CD8-positive, alpha-beta memory T cell (primary cell): ENCODE measurements around the gene AFAP1. TPM values are rescaled to one million over a fixed set of nuclear protein-coding genes. Genes with fewer than 3 reads are reported as not detected.

Source experiments
- CTCF ChIA-PET: fragments of 350-600 bp; sonication (Branson Sonifier 250); formaldehyde crosslinking; loops from one replicate; lab custom pipeline; 2021; ENCODE audit warnings: antibody characterized with exemption; lab: Charles Lee
- POLR2A ChIA-PET: fragments of 350-600 bp; sonication (Branson Sonifier 250); formaldehyde crosslinking; loops from one replicate; lab custom pipeline; 2021; ENCODE audit warnings: antibody characterized with exemption; lab: Charles Lee
- DNase-seq, 5 donors: peaks; one replicate each; pipeline versions ENCODE4 v3.0.0 to v3.0.0-alpha.2; 2020 to 2022; ENCODE audit warnings: mixed read lengths in 1 of 5
- H3K27ac ChIP-seq: one replicate; pipeline ENCODE4 v1.7.0; 2013; ENCODE audit warnings: low read depth, mild to moderate bottlenecking, low read length, moderate library complexity
- H3K27me3 ChIP-seq: 2 replicates; pipeline ENCODE4 v1.7.0; 2013; ENCODE audit warnings: low read length, mild to moderate bottlenecking; ENCODE audit not compliant: insufficient read depth, poor library complexity, severe bottlenecking
- H3K36me3 ChIP-seq: 2 replicates; pipeline ENCODE4 v1.7.0; 2013; ENCODE audit warnings: mild to moderate bottlenecking, low read length, moderate library complexity; ENCODE audit not compliant: insufficient read depth
- H3K4me1 ChIP-seq: 2 replicates; pipeline ENCODE4 v1.7.0; 2013; ENCODE audit warnings: mild to moderate bottlenecking, low read length, moderate library complexity; ENCODE audit not compliant: insufficient read depth
- H3K4me3 ChIP-seq: 2 replicates; pipeline ENCODE4 v1.7.0; 2013; ENCODE audit warnings: mild to moderate bottlenecking, low read length
- H3K9me3 ChIP-seq: 2 replicates; pipeline ENCODE4 v1.7.0; 2013; ENCODE audit warnings: mild to moderate bottlenecking, low read length
- H3K27ac Mint-ChIP-seq, 8 donors: one replicate each; pipeline ENCODE4 v1.8.0; 2020 to 2021; ENCODE audit warnings: mixed read lengths in 8 of 8, mild to moderate bottlenecking in 6 of 8, inconsistent platforms in 3 of 8, moderate library complexity in 3 of 8
- H3K27me3 Mint-ChIP-seq, 2 donors: one replicate each; pipeline ENCODE4 v1.8.0; 2020 to 2021; ENCODE audit warnings: mixed read lengths in 2 of 2, mild to moderate bottlenecking in 1 of 2, moderate library complexity in 1 of 2
- H3K36me3 Mint-ChIP-seq, 3 donors: one replicate each; pipeline ENCODE4 v1.8.0; 2020 to 2021; ENCODE audit warnings: mixed read lengths in 3 of 3, inconsistent platforms in 1 of 3, mild to moderate bottlenecking in 1 of 3
- H3K4me1 Mint-ChIP-seq, 3 donors: one replicate each; pipeline ENCODE4 v1.8.0; 2020 to 2021; ENCODE audit warnings: mixed read lengths in 3 of 3, inconsistent platforms in 1 of 3, mild to moderate bottlenecking in 1 of 3
- H3K4me3 Mint-ChIP-seq, 7 donors: one replicate each; pipeline ENCODE4 v1.8.0; 2020 to 2021; ENCODE audit warnings: mixed read lengths in 7 of 7, mild to moderate bottlenecking in 6 of 7, moderate library complexity in 4 of 7, inconsistent platforms in 2 of 7
- H3K9me3 Mint-ChIP-seq, 5 donors: one replicate each; pipeline ENCODE4 v1.8.0; 2020 to 2022; ENCODE audit warnings: mixed read lengths in 5 of 5, mild to moderate bottlenecking in 3 of 5, moderate library complexity in 2 of 5, inconsistent platforms in 1 of 5
- polyA plus RNA-seq: library from polyadenylated mRNA; unstranded; fragments of 300-500 nt; fragmentation: Illumina TruSeq; gene quantifications from one replicate; pipeline ENCODE4 v1.2.3, GENCODE V29; 2021
- total RNA-seq, 2 experiments: library from RNA; stranded (reverse); gene quantifications; one replicate each; pipeline ENCODE4 v1.2.3, GENCODE V29; 2021

The AFAP1 gene
- total and polyA plus RNA-seq, 3 experiments from 2014 or later: 2.3 to 19.9 (median 18.4) TPM

DNA sequence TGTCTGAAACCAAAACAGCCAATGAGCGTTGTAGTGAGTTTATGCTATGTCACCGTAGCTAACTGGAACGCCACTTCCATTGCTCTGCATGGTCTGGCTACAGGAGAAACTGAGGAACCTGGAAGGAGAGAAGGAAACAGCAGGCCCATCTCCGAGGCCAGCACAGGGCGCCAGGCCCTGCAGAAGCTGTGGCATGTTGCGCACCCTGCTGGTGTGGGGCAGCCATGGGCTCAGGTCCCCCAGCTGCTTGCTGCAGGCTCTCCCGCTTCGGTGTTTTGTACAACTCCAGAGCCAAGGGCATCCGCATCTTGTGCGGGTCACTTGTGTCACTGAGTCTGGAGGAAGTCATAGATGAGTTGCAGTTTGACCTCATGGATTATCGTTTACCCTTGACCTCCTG is 89.2 kb downstream of the AFAP1 start:
- Histone ChIP-seq H3K27ac (no peak overlapping the region), H3K4me3 (no peak overlapping the region), H3K9me3 (no peaks in the 10 kb centered on the region), H3K27me3 (no peaks in the 10 kb centered on the region), H3K36me3 (peaks cover 5% of the 10 kb centered on the region), H3K4me1 (peaks cover 51% of the 10 kb centered on the region)
- Mint-ChIP-seq H3K27me3 (peaks cover 0 to 2% of the 10 kb centered on the region in 2 donors), H3K36me3 (peaks cover 2 to 5% (median 4%) of the 10 kb centered on the region in 3 donors), H3K4me1 (peaks cover 30 to 66% (median 57%) of the 10 kb centered on the region in 3 donors), H3K27ac (peak overlapping the region in 2 of 8 donors; percentile 37), H3K9me3 (no peaks in the 10 kb centered on the region), H3K4me3 (no peak overlapping the region)
- POLR2A ChIA-PET: no interaction called here
- CTCF ChIA-PET: interaction anchor here (0.9 to 1.2 kb wide), 2 partner anchors 23 to 77 kb away, joined by 3 read pairs; no protein-coding TSS in a partner anchor
- DNase-seq: no peak

DNA sequence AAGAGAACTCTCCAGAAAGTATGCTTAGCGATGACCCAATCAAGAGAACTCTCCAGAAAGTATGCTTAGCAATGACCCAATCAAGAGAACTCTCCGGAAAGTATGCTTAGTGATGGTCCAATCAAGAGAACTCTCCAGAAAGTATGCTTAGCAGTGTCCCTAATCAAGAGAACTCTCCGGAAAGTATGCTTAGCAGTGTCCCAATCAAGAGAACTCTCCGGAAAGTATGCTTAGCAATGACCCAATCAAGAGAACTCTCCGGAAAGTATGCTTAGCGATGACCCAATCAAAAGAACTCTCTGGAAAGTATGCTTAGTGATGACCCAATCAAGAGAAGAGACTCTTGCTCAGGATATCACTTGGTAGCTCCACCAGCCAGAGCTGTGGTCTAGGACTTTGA is 92.5 kb downstream of the AFAP1 start:
- Histone ChIP-seq H3K9me3 (no peaks in the 10 kb centered on the region), H3K36me3 (peaks cover 10% of the 10 kb centered on the region), H3K27me3 (no peaks in the 10 kb centered on the region), H3K27ac (no peak overlapping the region), H3K4me1 (peaks cover 30% of the 10 kb centered on the region), H3K4me3 (no peak overlapping the region)
- no peak for DNase-seq
- POLR2A ChIA-PET: no interaction called here
- Mint-ChIP-seq H3K4me1 (peaks cover 20 to 52% (median 41%) of the 10 kb centered on the region in 3 donors), H3K36me3 (peaks cover 8 to 15% (median 10%) of the 10 kb centered on the region in 3 donors), H3K9me3 (no peaks in the 10 kb centered on the region), H3K27ac (peak overlapping the region in 1 of 8 donors; percentile 75), H3K27me3 (peaks cover 0 to 4% of the 10 kb centered on the region in 2 donors), H3K4me3 (no peak overlapping the region)
- CTCF ChIA-PET: interaction anchor here (1.8 kb wide), 1 partner anchor 43 kb away, joined by 5 read pairs; no protein-coding TSS in a partner anchor

- DNase-seq: no peak
- peaks cover 0 to 4% of the 10 kb centered on the region in 2 donors for H3K27me3 Mint-ChIP-seq
- H3K4me1 Mint-ChIP-seq: peaks cover 16 to 39% (median 36%) of the 10 kb centered on the region in 3 donors
- peak overlapping the region in 1 of 8 donors; percentile 15 for H3K27ac Mint-ChIP-seq
- ChIA-PET POLR2A (interaction anchor here (0.6 kb wide), 1 partner anchor 29 kb away, joined by 5 read pairs; no protein-coding TSS in a partner anchor), CTCF (interaction anchor here (1.1 to 2.3 kb wide), 7 partner anchors 17 to 141 kb away, joined by 3 to 6 read pairs (median 4); no protein-coding TSS in a partner anchor)
- no peaks in the 10 kb centered on the region for H3K9me3 Mint-ChIP-seq
- Histone ChIP-seq H3K27ac (no peak overlapping the region), H3K27me3 (no peaks in the 10 kb centered on the region), H3K4me3 (no peak overlapping the region), H3K36me3 (peaks cover 10% of the 10 kb centered on the region), H3K9me3 (no peaks in the 10 kb centered on the region), H3K4me1 (peaks cover 16% of the 10 kb centered on the region)
- no peak overlapping the region for H3K4me3 Mint-ChIP-seq
- H3K36me3 Mint-ChIP-seq: peaks cover 8 to 25% (median 12%) of the 10 kb centered on the region in 3 donors
These were observed 94.0 kb downstream of the AFAP1 start for GRCh38 chr4:7845493-7846128.

DNA sequence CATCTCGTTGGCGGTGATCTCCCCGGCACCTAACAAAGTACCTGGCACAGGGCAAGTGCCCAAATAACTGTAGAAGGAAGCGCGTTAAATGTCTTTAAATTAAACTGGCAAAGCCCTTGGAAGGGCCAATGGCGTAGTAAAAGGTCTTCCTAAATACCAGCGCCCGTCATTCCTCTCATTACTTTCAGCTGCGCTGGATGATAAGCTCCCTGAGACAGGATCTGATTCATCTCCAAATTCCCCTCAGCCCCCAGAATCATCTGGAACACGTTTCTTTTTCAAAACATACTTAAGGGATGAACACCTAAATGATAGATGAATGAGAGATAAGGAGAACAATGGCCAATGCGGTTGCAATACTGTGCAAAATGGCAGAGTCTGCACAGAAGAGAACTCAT is 95.1 kb downstream of the AFAP1 start:
- Histone ChIP-seq H3K36me3 (peaks cover 10% of the 10 kb centered on the region), H3K27me3 (no peaks in the 10 kb centered on the region), H3K27ac (no peak overlapping the region), H3K9me3 (no peaks in the 10 kb centered on the region), H3K4me3 (no peak overlapping the region), H3K4me1 (peaks cover 10% of the 10 kb centered on the region)
- no peak for DNase-seq
- Mint-ChIP-seq H3K4me3 (peak overlapping the region in 1 of 7 donors; percentile 52), H3K9me3 (no peaks in the 10 kb centered on the region), H3K27me3 (peaks cover 0 to 2% of the 10 kb centered on the region in 2 donors), H3K36me3 (peaks cover 6 to 28% (median 15%) of the 10 kb centered on the region in 3 donors), H3K4me1 (peaks cover 14 to 31% (median 27%) of the 10 kb centered on the region in 3 donors), H3K27ac (peak overlapping the region in 5 of 8 donors; percentile 48 to 89 (median 75))
- CTCF ChIA-PET: interaction anchor here (0.9 to 2.8 kb wide), 19 partner anchors 9 to 143 kb away, joined by 3 to 44 read pairs (median 6); partner anchors contain the start of gene AFAP1
- POLR2A ChIA-PET: interaction anchor here (0.8 kb wide), 1 partner anchor 25 kb away, joined by 4 read pairs; no protein-coding TSS in a partner anchor

DNA sequence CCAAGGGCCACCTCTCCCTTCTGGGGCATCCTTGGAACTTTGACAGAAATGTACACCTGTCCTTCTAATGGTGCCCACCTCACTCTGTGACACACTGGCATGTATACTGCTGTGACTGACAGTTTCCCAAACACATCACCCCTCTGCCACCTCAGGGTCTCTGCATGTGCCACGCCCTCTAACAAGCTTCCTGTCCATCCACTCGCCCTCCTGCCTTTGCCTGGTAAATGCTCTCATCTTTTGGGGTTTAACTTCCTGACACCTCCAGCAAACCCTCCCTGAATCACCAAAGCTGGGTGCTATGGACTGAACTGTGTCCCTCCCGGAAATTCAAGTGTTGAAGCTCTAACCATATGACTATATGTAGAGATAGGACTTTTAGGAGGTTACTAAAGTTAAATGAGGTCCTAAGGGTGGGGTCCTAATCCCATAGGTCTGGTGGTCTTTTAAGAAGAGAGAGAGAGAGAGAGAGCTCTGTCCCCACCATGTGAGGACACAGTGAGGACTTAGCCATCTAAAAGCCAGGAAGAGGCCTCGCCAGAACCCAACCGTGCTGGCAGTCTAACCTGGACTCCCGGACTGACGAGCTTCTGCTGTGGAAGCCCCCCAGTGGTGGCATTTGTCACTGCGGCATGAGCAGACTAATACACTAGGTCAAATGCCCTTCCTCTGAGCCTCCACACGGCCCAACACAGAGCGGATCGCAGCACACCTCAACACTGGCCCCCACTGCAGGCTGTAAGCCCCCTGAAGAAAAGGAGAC is 95.6 kb downstream of the AFAP1 start:
- H3K9me3 ChIP-seq: no peaks in the 10 kb centered on the region
- Mint-ChIP-seq H3K27ac (peak overlapping the region in 5 of 8 donors; percentile 48 to 89 (median 75)), H3K27me3 (peaks cover 0 to 2% of the 10 kb centered on the region in 2 donors), H3K4me3 (peak overlapping the region in 1 of 7 donors; percentile 52), H3K4me1 (peaks cover 14 to 25% (median 25%) of the 10 kb centered on the region in 3 donors), H3K36me3 (peaks cover 3 to 29% (median 16%) of the 10 kb centered on the region in 3 donors), H3K9me3 (no peaks in the 10 kb centered on the region)
- peaks cover 10% of the 10 kb centered on the region for H3K36me3 ChIP-seq
- H3K4me3 ChIP-seq: no peak overlapping the region
- H3K27ac ChIP-seq: no peak overlapping the region
- DNase-seq: peak; percentile 37 to 78 (median 57)
- H3K4me1 ChIP-seq: peaks cover 10% of the 10 kb centered on the region
- ChIA-PET CTCF (interaction anchor here (0.7 to 2.8 kb wide), 21 partner anchors 10 to 144 kb away, joined by 3 to 44 read pairs (median 4); partner anchors contain the start of gene AFAP1), POLR2A (interaction anchor here (0.6 to 0.8 kb wide), 2 partner anchors 16 to 26 kb away, joined by 4 to 7 read pairs; no protein-coding TSS in a partner anchor)
- no peaks in the 10 kb centered on the region for H3K27me3 ChIP-seq

GRCh38 chr4:7842384-7843279 is 97.0 kb downstream of the AFAP1 start:
- Mint-ChIP-seq H3K9me3 (no peaks in the 10 kb centered on the region), H3K4me1 (peaks cover 14 to 20% (median 17%) of the 10 kb centered on the region in 3 donors), H3K36me3 (peaks cover 5 to 33% (median 21%) of the 10 kb centered on the region in 3 donors), H3K27ac (no peak overlapping the region), H3K4me3 (no peak overlapping the region), H3K27me3 (peaks cover 0 to 2% of the 10 kb centered on the region in 2 donors)
- H3K9me3 ChIP-seq: no peaks in the 10 kb centered on the region
- H3K36me3 ChIP-seq: peaks cover 10% of the 10 kb centered on the region
- DNase-seq: no peak
- ChIA-PET CTCF (interaction anchor here (0.9 to 2.8 kb wide), 8 partner anchors 11 to 356 kb away, joined by 3 to 44 read pairs (median 4); no protein-coding TSS in a partner anchor), POLR2A (no interaction called here)
- H3K4me1 ChIP-seq: peaks cover 10% of the 10 kb centered on the region
- no peak overlapping the region for H3K4me3 ChIP-seq
- H3K27ac ChIP-seq: no peak overlapping the region
- no peaks in the 10 kb centered on the region for H3K27me3 ChIP-seq

DNA sequence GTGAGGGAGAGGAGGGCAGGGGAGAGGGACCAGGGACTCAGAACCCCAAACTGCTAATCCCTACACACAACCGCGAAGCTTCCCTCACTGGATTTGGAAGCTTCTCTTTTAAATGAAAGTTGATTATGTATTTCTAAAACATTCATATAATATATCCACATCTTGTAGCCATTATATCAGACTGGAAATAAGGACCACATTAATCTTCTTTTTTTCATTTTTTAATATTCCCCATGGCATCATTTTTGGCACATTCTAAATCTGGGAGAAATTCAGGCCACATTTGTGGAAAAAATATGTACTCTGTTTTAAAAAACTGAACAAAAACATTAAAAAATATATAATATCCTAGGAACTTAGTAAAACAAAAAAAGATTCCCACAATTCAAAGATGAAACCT is 97.8 kb downstream of the AFAP1 start:
- Histone ChIP-seq H3K36me3 (peaks cover 7% of the 10 kb centered on the region), H3K4me3 (no peak overlapping the region), H3K4me1 (peaks cover 10% of the 10 kb centered on the region), H3K27ac (no peak overlapping the region), H3K9me3 (no peaks in the 10 kb centered on the region), H3K27me3 (no peaks in the 10 kb centered on the region)
- Mint-ChIP-seq H3K4me1 (peaks cover 14 to 19% (median 15%) of the 10 kb centered on the region in 3 donors), H3K9me3 (no peaks in the 10 kb centered on the region), H3K27ac (no peak overlapping the region), H3K27me3 (peaks cover 0 to 2% of the 10 kb centered on the region in 2 donors), H3K36me3 (peaks cover 12 to 40% (median 23%) of the 10 kb centered on the region in 3 donors), H3K4me3 (no peak overlapping the region)
- CTCF ChIA-PET: interaction anchor here (0.9 to 1.6 kb wide), 6 partner anchors 10 to 40 kb away, joined by 3 to 4 read pairs (median 4); no protein-coding TSS in a partner anchor
- POLR2A ChIA-PET: no interaction called here
- no peak for DNase-seq
